Measurements from ENCODE around the gene AGRN. TPM values are rescaled to one million over a fixed set of nuclear protein-coding genes. Genes with fewer than 3 reads are reported as not detected.
A peak's percentile ranks its signal among the peaks of the same experiment; 100 is the strongest.
"Not testable (repeated sequence)": the region's sequence is repeated elsewhere in the genome, so short reads cannot be mapped to it uniquely, and the experiment has no call there.

The AGRN gene
- total RNA-seq, 1 donor from 2014 or later = 39.8 TPM

GRCh38 chr1:1001057-1001783 lies 18.7 kb upstream of the AGRN start:
- no peak for DNase-seq

- DNase-seq = no peak
These were observed 16.1 kb upstream of the AGRN start for GRCh38 chr1:1003618-1004419.

- no peak for DNase-seq
These were observed 15.5 kb upstream of the AGRN start for GRCh38 chr1:1004420-1004779.

GRCh38 chr1:1004780-1005697 lies 14.9 kb upstream of the AGRN start:
- DNase-seq = peak; percentile 42

- DNase-seq = no peak
These were observed 14.1 kb upstream of the AGRN start for GRCh38 chr1:1005774-1006304.

- no peak for DNase-seq
These were observed 13.4 kb upstream of the AGRN start for GRCh38 chr1:1006305-1007159.

- not testable (repeated sequence) for DNase-seq
These were observed 9.8 kb upstream of the AGRN start for GRCh38 chr1:1010131-1010530.

GRCh38 chr1:1011396-1011949 lies 8.4 kb upstream of the AGRN start:
- DNase-seq = no peak

GRCh38 chr1:1012736-1013104 lies 7.2 kb upstream of the AGRN start:
- DNase-seq = not testable (repeated sequence)

GRCh38 chr1:1013105-1013921 lies 6.6 kb upstream of the AGRN start, which contains the start of gene ISG15:
TSS of gene ISG15 (plus strand) at chr1:1013497. CDS start at chr1:1013574, 77 bp downstream.
- DNase-seq = peak; percentile 81

- no peak for DNase-seq
These were observed 5.8 kb upstream of the AGRN start for GRCh38 chr1:1013922-1014648.

GRCh38 chr1:1014799-1015681 lies 4.9 kb upstream of the AGRN start:
- no peak for DNase-seq

- not testable (repeated sequence) for DNase-seq
These were observed 2.3 kb upstream of the AGRN start for GRCh38 chr1:1017397-1018320.

GRCh38 chr1:1018321-1018685 lies 1.6 kb upstream of the AGRN start:
- DNase-seq = not testable (repeated sequence)

- DNase-seq = peak; percentile 74
These were observed 559 bp upstream of the AGRN start for GRCh38 chr1:1019122-1019999.

- DNase-seq = no peak
These were observed 592 bp downstream of the AGRN start for GRCh38 chr1:1020415-1021009.

Measured in skin of body (tissue), 2 donors.